ENCODE measurements around the gene ANTXR2. TPM values are rescaled to one million over a fixed set of nuclear protein-coding genes. Genes with fewer than 3 reads are reported as not detected.

ANTXR2 gene
- total and polyA plus RNA-seq, 2 of the 8 experiments (the other 6 are each of a cell fraction or from before 2014, with no cell fraction given) = 1.1 to 7.5 TPM

- no peaks in the 10 kb centered on the region; the same call in 1 of the 2 replicates for H3K23me2 ChIP-seq (ENCODE audit: low read depth, low read length)
- no peak overlapping the region for H4K8ac ChIP-seq (ENCODE audit: extremely low read depth, insufficient read depth, low read length)
- H3K36me3 ChIP-seq (ENCODE audit: control insufficient read depth in 2 of 4, insufficient read depth in 4 of 4, low read length in 3 of 4) = no peaks in the 10 kb centered on the region
- H3K4me3 ChIP-seq (ENCODE audit: extremely low read depth in 1 of 4, insufficient read depth in 2 of 4, low read depth in 3 of 4, low read length in 4 of 4) = no peak overlapping the region
- TF ChIP-seq JUN (IDR thresholded peaks at IDR 0.05; ENCODE audit: low read depth, low read length) = no peak
- no peak overlapping the region for H3K18ac ChIP-seq (ENCODE audit: extremely low read depth, low read length)
- H4K5ac ChIP-seq (ENCODE audit: insufficient read length, low read depth, low read length) = no peak overlapping the region
- H3K4me2 ChIP-seq (ENCODE audit: insufficient read depth in 1 of 2, low read depth in 2 of 2, low read length in 2 of 2) = no peak overlapping the region
- no peak overlapping the region for H3K9ac ChIP-seq (replicated peaks in 1 of 4; ENCODE audit: extremely low read depth in 1 of 4, low read depth in 3 of 4, low read length in 3 of 4)
- DNase-seq (ENCODE audit: low read depth in 1 of 2, low spot score in 2 of 2) = no peak
- H3K4ac ChIP-seq (replicated peaks; ENCODE audit: insufficient read length, low read depth, low read length) = no peak overlapping the region
- no peak overlapping the region for H2BK120ac ChIP-seq (replicated peaks; ENCODE audit: low read depth, low read length)
- H4K91ac ChIP-seq (replicated peaks; ENCODE audit: insufficient read length, low read length) = no peak overlapping the region
- no peak overlapping the region for H3K23ac ChIP-seq (ENCODE audit: insufficient read length)
- no peaks in the 10 kb centered on the region for H3K9me3 ChIP-seq (ENCODE audit: insufficient read depth in 2 of 2, low read depth in 1 of 2, low read length in 1 of 2)
- no peak overlapping the region for H2AK5ac ChIP-seq (ENCODE audit: low read depth, low read length)
- no peaks in the 10 kb centered on the region for H4K20me1 ChIP-seq (replicated peaks in 1 of 2; ENCODE audit: control insufficient read depth in 1 of 2, insufficient read depth in 2 of 2, low read length in 2 of 2)
- ChIA-PET CTCF (ENCODE audit: partially characterized antibody) (interaction anchor here (0.7 to 1.1 kb wide), 2 partner anchors 14 to 81 kb away, joined by 3 read pairs; no protein-coding TSS in a partner anchor), POLR2A (ENCODE audit: partially characterized antibody) (no interaction called here)
- 93% methylated on average over 1 of the region's 1 CpG; no CpG with 5 or more reads in 1 of the 2 experiments for WGBS, 2 experiments (ENCODE audit: extremely low coverage in 1 of 2, insufficient coverage in 1 of 2, insufficient read length in 1 of 2, insufficient replicate concordance in 2 of 2, low coverage in 1 of 2, low lambda C conversion rate in 2 of 2, missing lambda C conversion rate in 1 of 2)
- H3K27ac ChIP-seq (ENCODE audit: low read depth, low read length) = no peak overlapping the region
- H3K56ac ChIP-seq (replicated peaks; ENCODE audit: insufficient read length, low read depth, low read length) = no peak overlapping the region
- H3K79me1 ChIP-seq (ENCODE audit: low read depth, low read length) = no peaks in the 10 kb centered on the region
- H2BK15ac ChIP-seq (ENCODE audit: low read length) = no peak overlapping the region
- no peak overlapping the region for H2BK12ac ChIP-seq (ENCODE audit: low read depth, low read length)
- H3K4me1 ChIP-seq (replicated peaks in 1 of 4; ENCODE audit: control insufficient read depth in 3 of 4, insufficient read depth in 4 of 4, low read length in 3 of 4) = no peaks in the 10 kb centered on the region
- no peak for FAIRE-seq
- no peak overlapping the region for H2BK20ac ChIP-seq (ENCODE audit: low read length)
- H2AFZ ChIP-seq (ENCODE audit: low read length) = no peak overlapping the region
- H3K14ac ChIP-seq (ENCODE audit: insufficient read length) = no peak overlapping the region
- no peaks in the 10 kb centered on the region for H3K79me2 ChIP-seq (ENCODE audit: control insufficient read depth in 1 of 2, insufficient read depth in 2 of 2, low read length in 2 of 2)
- H2BK5ac ChIP-seq (ENCODE audit: low read depth, low read length) = no peak overlapping the region
- no peaks in the 10 kb centered on the region for H3K27me3 ChIP-seq (replicated peaks in 1 of 4; ENCODE audit: control insufficient read depth in 3 of 4, extremely low read depth in 1 of 4, insufficient read depth in 3 of 4, low read length in 3 of 4)
These were observed 19.8 kb upstream of the ANTXR2 start for GRCh38 chr4:80092847-80093246.

Measured in H1 (cell line).